SK-N-SH treated with all-trans-retinoic acid at 6 μM for 48 hours (cell line): Measurements from ENCODE around the gene AMER2.

Source experiments
- ATAC-seq: fragments of 200-7000 bp; cut with Tn5 transposase; 3 replicates; pipeline ENCODE4 v1.9.1; 2020; ENCODE audit warnings: mild to moderate bottlenecking, moderate library complexity
- ARNTL ChIP-seq: fragments of 450-650 bp; formaldehyde crosslinking; IDR thresholded peaks from 2 replicates; pipeline ENCODE4 v1.5.0; 2020; ENCODE audit warnings: low read depth, mild to moderate bottlenecking, moderate library complexity, borderline replicate concordance
- BACH2 ChIP-seq: fragments of 250-450 bp; sonication (Bioruptor Pico); IDR thresholded peaks from 2 replicates; pipeline ENCODE4 v1.9.0; 2021; ENCODE audit warnings: mild to moderate bottlenecking, borderline replicate concordance
- CSDC2 ChIP-seq: fragments of 250-450 bp; sonication (Bioruptor Pico); IDR thresholded peaks from 2 replicates; pipeline ENCODE4 v1.5.0; 2020; ENCODE audit warnings: mild to moderate bottlenecking, moderate library complexity
- CSRNP3 ChIP-seq: fragments of 250-450 bp; sonication (Bioruptor Pico); IDR thresholded peaks from 2 replicates; pipeline ENCODE4 v1.5.1; 2021; ENCODE audit warnings: mild to moderate bottlenecking, moderate library complexity
- ESRRG ChIP-seq: fragments of 250-450 bp; sonication (Bioruptor Pico); IDR thresholded peaks from 2 replicates; pipeline ENCODE4 v1.6.1; 2021; ENCODE audit warnings: mild to moderate bottlenecking
- GLIS3 ChIP-seq: fragments of 250-450 bp; sonication (Bioruptor Pico); IDR thresholded peaks from 2 replicates; pipeline ENCODE4 v1.5.0; 2020; ENCODE audit warnings: mild to moderate bottlenecking, moderate library complexity
- ISL1 ChIP-seq: fragments of 250-450 bp; sonication (Bioruptor Pico); IDR thresholded peaks from 2 replicates; pipeline ENCODE4 v2.1.2; 2022; ENCODE audit warnings: mild to moderate bottlenecking, moderate library complexity
- OSR1 ChIP-seq: fragments of 250-450 bp; sonication (Bioruptor Pico); IDR thresholded peaks from 2 replicates; pipeline ENCODE4 v1.8.0; 2022; ENCODE audit warnings: moderate library complexity, mild to moderate bottlenecking, inconsistent platforms
- POU6F1 ChIP-seq: fragments of 250-450 bp; sonication (Bioruptor Pico); IDR thresholded peaks from 2 replicates; pipeline ENCODE4 v1.8.0; 2021; ENCODE audit warnings: low read depth, mild to moderate bottlenecking, moderate library complexity, borderline replicate concordance
- PPARA ChIP-seq: fragments of 250-450 bp; sonication (Bioruptor Pico); IDR thresholded peaks from 2 replicates; pipeline ENCODE4 v1.5.0; 2020; ENCODE audit warnings: mild to moderate bottlenecking, borderline replicate concordance
- SNAI2 ChIP-seq: fragments of 250-450 bp; sonication (Bioruptor Pico); IDR thresholded peaks from 2 replicates; pipeline ENCODE4 v1.5.0; 2020; ENCODE audit warnings: mild to moderate bottlenecking, moderate library complexity
- TCF4 ChIP-seq: fragments of 250-450 bp; sonication (Bioruptor Pico); IDR thresholded peaks from 2 replicates; pipeline ENCODE4 v1.8.0; 2021; ENCODE audit warnings: mild to moderate bottlenecking, moderate library complexity, borderline replicate concordance
- TOX ChIP-seq: fragments of 250-450 bp; sonication (Bioruptor Pico); IDR thresholded peaks from 2 replicates; pipeline ENCODE4 v1.8.0; 2021; ENCODE audit warnings: mild to moderate bottlenecking, moderate library complexity, borderline replicate concordance
- ZC3H10 ChIP-seq: fragments of 250-450 bp; sonication (Bioruptor Pico); IDR thresholded peaks from 2 replicates; pipeline ENCODE4 v1.5.1; 2021; ENCODE audit warnings: mild to moderate bottlenecking, moderate library complexity
- ZFP3 ChIP-seq: fragments of 250-450 bp; sonication (Bioruptor Pico); IDR thresholded peaks from 2 replicates; pipeline ENCODE4 v1.5.0; 2020; ENCODE audit warnings: mild to moderate bottlenecking, moderate library complexity
- ZFP30 ChIP-seq: fragments of 450-650 bp; formaldehyde crosslinking; IDR thresholded peaks from 2 replicates; pipeline ENCODE4 v1.5.0; 2022; ENCODE audit warnings: mild to moderate bottlenecking, moderate library complexity
- ZNF565 ChIP-seq: fragments of 450-650 bp; formaldehyde crosslinking; conservative IDR thresholded peaks from 2 replicates; pipeline ENCODE4 v1.5.0; 2020; ENCODE audit warnings: low read depth, mild to moderate bottlenecking, moderate library complexity
- ZNF70 ChIP-seq: fragments of 450-650 bp; formaldehyde crosslinking; IDR thresholded peaks from 2 replicates; pipeline ENCODE4 v1.5.0; 2020; ENCODE audit warnings: mild to moderate bottlenecking, moderate library complexity
- TF ChIP-seq, protein P1 (sequence below): fragments of 250-450 bp; sonication (Bioruptor Pico); IDR thresholded peaks from 2 replicates; pipeline ENCODE4 v1.5.0; 2020; ENCODE audit warnings: mild to moderate bottlenecking, moderate library complexity
- TF ChIP-seq, protein P2 (sequence below): fragments of 250-450 bp; sonication (Bioruptor Pico); IDR thresholded peaks from 2 replicates; pipeline ENCODE4 v1.5.1; 2020; ENCODE audit warnings: low read depth, mild to moderate bottlenecking, moderate library complexity

The AMER2 gene

GRCh38 chr13:25210842-25211569 is 38.9 kb upstream of the AMER2 start:
- no peak for ATAC-seq
- TF ChIP-seq GLIS3 (CRISPR knock-in tag): no peak
- no peak for TF ChIP-seq CSRNP3 (CRISPR knock-in tag)

GRCh38 chr13:25207291-25207810 is 35.3 kb upstream of the AMER2 start:
- TF ChIP-seq ZFP30 (CRISPR knock-in tag) (no peak), ESRRG (no peak), SNAI2 (CRISPR knock-in tag) (no peak), GLIS3 (CRISPR knock-in tag) (no peak), PPARA (CRISPR knock-in tag) (no peak), POU6F1 (CRISPR knock-in tag) (no peak), ARNTL (no peak), ZNF565 (CRISPR knock-in tag) (no peak)
- TF ChIP-seq, protein P1, sequence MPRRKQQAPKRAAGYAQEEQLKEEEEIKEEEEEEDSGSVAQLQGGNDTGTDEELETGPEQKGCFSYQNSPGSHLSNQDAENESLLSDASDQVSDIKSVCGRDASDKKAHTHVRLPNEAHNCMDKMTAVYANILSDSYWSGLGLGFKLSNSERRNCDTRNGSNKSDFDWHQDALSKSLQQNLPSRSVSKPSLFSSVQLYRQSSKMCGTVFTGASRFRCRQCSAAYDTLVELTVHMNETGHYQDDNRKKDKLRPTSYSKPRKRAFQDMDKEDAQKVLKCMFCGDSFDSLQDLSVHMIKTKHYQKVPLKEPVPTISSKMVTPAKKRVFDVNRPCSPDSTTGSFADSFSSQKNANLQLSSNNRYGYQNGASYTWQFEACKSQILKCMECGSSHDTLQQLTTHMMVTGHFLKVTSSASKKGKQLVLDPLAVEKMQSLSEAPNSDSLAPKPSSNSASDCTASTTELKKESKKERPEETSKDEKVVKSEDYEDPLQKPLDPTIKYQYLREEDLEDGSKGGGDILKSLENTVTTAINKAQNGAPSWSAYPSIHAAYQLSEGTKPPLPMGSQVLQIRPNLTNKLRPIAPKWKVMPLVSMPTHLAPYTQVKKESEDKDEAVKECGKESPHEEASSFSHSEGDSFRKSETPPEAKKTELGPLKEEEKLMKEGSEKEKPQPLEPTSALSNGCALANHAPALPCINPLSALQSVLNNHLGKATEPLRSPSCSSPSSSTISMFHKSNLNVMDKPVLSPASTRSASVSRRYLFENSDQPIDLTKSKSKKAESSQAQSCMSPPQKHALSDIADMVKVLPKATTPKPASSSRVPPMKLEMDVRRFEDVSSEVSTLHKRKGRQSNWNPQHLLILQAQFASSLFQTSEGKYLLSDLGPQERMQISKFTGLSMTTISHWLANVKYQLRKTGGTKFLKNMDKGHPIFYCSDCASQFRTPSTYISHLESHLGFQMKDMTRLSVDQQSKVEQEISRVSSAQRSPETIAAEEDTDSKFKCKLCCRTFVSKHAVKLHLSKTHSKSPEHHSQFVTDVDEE (CRISPR knock-in tag): no peak
- no peak for ATAC-seq

GRCh38 chr13:25204863-25205262 is 32.8 kb upstream of the AMER2 start:
- no peak for ATAC-seq

More at GRCh38 chr13:25204863-25205262, 32.8 kb upstream of the AMER2 start:
- TF ChIP-seq ARNTL: no peak
- no peak for TF ChIP-seq ZNF70 (CRISPR knock-in tag)
- TF ChIP-seq TOX (CRISPR knock-in tag): no peak
- no peak for TF ChIP-seq POU6F1 (CRISPR knock-in tag)
- no peak for TF ChIP-seq ZC3H10
- TF ChIP-seq PPARA (CRISPR knock-in tag): no peak
- TF ChIP-seq ISL1 (CRISPR knock-in tag): no peak
- TF ChIP-seq GLIS3 (CRISPR knock-in tag): no peak
- TF ChIP-seq, protein P2, sequence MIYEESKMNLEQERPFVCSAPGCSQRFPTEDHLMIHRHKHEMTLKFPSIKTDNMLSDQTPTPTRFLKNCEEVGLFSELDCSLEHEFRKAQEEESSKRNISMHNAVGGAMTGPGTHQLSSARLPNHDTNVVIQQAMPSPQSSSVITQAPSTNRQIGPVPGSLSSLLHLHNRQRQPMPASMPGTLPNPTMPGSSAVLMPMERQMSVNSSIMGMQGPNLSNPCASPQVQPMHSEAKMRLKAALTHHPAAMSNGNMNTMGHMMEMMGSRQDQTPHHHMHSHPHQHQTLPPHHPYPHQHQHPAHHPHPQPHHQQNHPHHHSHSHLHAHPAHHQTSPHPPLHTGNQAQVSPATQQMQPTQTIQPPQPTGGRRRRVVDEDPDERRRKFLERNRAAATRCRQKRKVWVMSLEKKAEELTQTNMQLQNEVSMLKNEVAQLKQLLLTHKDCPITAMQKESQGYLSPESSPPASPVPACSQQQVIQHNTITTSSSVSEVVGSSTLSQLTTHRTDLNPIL: no peak
- TF ChIP-seq CSRNP3 (CRISPR knock-in tag): no peak
- TF ChIP-seq ESRRG: no peak
- no peak for TF ChIP-seq ZFP3 (CRISPR knock-in tag)
- no peak for TF ChIP-seq ZFP30 (CRISPR knock-in tag)
- TF ChIP-seq OSR1 (CRISPR knock-in tag): no peak
- no peak for TF ChIP-seq TCF4 (CRISPR knock-in tag)
- no peak for TF ChIP-seq BACH2
- TF ChIP-seq CSDC2 (CRISPR knock-in tag): no peak
